ENCODE data around the gene GOLIM4.

GRCh38 chr3:168063122-168063521 is 32.6 kb downstream of the GOLIM4 start:
- no peak for TF ChIP-seq POLR2A (IDR thresholded peaks at IDR 0.05; ENCODE audit: low read length)
- TF ChIP-seq GATA1 (IDR thresholded peaks at IDR 0.05; ENCODE audit: low read depth, low read length), result no peak

All from erythroblast (primary cell).